Tibial artery (tissue), 4 donors: ENCODE data around the gene KRT79.

Experiments used
- DNase-seq, 2 donors: peaks; one replicate each; pipeline ENCODE4 v3.0.0-alpha.2; 2019
- H3K27ac ChIP-seq, 2 donors: fragments of 200-600 bp; sonication (generic) in 1 of 2; 1 replicate in 1 of 2; 2 replicates in 1 of 2; pipeline ENCODE4 v1.5.1; 2018 to 2019; ENCODE audit warnings: mild to moderate bottlenecking in 1 of 2
- H3K27me3 ChIP-seq, 2 donors: fragments of 200-600 bp; sonication (generic) in 1 of 2; one replicate each; pipeline versions ENCODE4 v1.5.1 to v1.6.0; 2016 to 2019
- H3K36me3 ChIP-seq, 3 donors: fragments of 200-600 bp; sonication (generic) in 2 of 3; one replicate each; pipeline ENCODE4 v1.5.1; 2016 to 2019; ENCODE audit warnings: mild to moderate bottlenecking in 2 of 3
- H3K4me1 ChIP-seq, 4 donors: fragments of 200-600 bp; sonication (generic) in 2 of 4; 1 replicate in 3 of 4; 2 replicates in 1 of 4; pipeline ENCODE4 v1.5.1; 2016 to 2019
- H3K4me3 ChIP-seq, 2 donors: fragments of 200-600 bp; sonication (generic) in 1 of 2; 1 replicate in 1 of 2; 2 replicates in 1 of 2; pipeline ENCODE4 v1.5.1; 2018 to 2019; ENCODE audit warnings: mild to moderate bottlenecking in 2 of 2
- H3K9me3 ChIP-seq, 3 donors: fragments of 200-600 bp; sonication (generic) in 1 of 3; one replicate each; pipeline ENCODE4 v1.5.1; 2016 to 2019
- CTCF ChIP-seq, 2 experiments: fragments of 200-600 bp in 1 of 2; fragments of 450-650 bp in 1 of 2; IDR thresholded peaks; one replicate each; pipeline ENCODE4 v1.5.1; 2017 to 2019; ENCODE audit warnings: antibody characterized with exemption in 2 of 2, mild to moderate bottlenecking in 1 of 2, moderate library complexity in 1 of 2
- intact Hi-C: fragments of 100-400 bp; cut with DNase I; formaldehyde crosslinking; loops from one replicate; pipeline ENCODE4 v1.15.0; 2023; ENCODE audit warnings: low total_unique reads

KRT79 gene

GRCh38 chr12:52828591-52829021 lies 5.5 kb downstream of the KRT79 start:
- no peaks in the 10 kb centered on the region for H3K36me3 ChIP-seq
- TF ChIP-seq CTCF (IDR thresholded peaks at IDR 0.05), result no peak
- no peak overlapping the region for H3K27ac ChIP-seq
- H3K4me3 ChIP-seq, result no peak overlapping the region
- no peaks in the 10 kb centered on the region for H3K4me1 ChIP-seq
- no peaks in the 10 kb centered on the region for H3K27me3 ChIP-seq
- DNase-seq, result no peak
- intact Hi-C loops, result no loop called here
- H3K9me3 ChIP-seq, result no peaks in the 10 kb centered on the region

GRCh38 chr12:52828156-52828555 lies 6.0 kb downstream of the KRT79 start:
- H3K27ac ChIP-seq, result no peak overlapping the region
- no peaks in the 10 kb centered on the region for H3K9me3 ChIP-seq
- H3K4me3 ChIP-seq, result no peak overlapping the region
- TF ChIP-seq CTCF (IDR thresholded peaks at IDR 0.05), result no peak
- H3K4me1 ChIP-seq, result no peaks in the 10 kb centered on the region
- no peaks in the 10 kb centered on the region for H3K27me3 ChIP-seq
- intact Hi-C loops, result no loop called here
- no peaks in the 10 kb centered on the region for H3K36me3 ChIP-seq
- no peak for DNase-seq

- Histone ChIP-seq H3K27me3 (no peaks in the 10 kb centered on the region), H3K4me1 (peaks cover 0 to 1% (median under 1%) of the 10 kb centered on the region in 4 donors), H3K27ac (no peak overlapping the region), H3K4me3 (no peak overlapping the region), H3K36me3 (no peaks in the 10 kb centered on the region), H3K9me3 (no peaks in the 10 kb centered on the region)
- DNase-seq, result no peak
- no peak for TF ChIP-seq CTCF (IDR thresholded peaks at IDR 0.05)
- intact Hi-C loops, result no loop called here
Observed at GRCh38 chr12:52827499-52828090, 6.5 kb downstream of the KRT79 start.

GRCh38 chr12:52826611-52827498 lies 7.3 kb downstream of the KRT79 start:
- no peak for TF ChIP-seq CTCF (IDR thresholded peaks at IDR 0.05)
- DNase-seq, result no peak
- Histone ChIP-seq H3K36me3 (no peaks in the 10 kb centered on the region), H3K27ac (no peak overlapping the region), H3K27me3 (no peaks in the 10 kb centered on the region), H3K4me1 (peaks cover 0 to 9% (median 4%) of the 10 kb centered on the region in 4 donors), H3K4me3 (no peak overlapping the region), H3K9me3 (no peaks in the 10 kb centered on the region)
- intact Hi-C loops, result no loop called here

- no peak for TF ChIP-seq CTCF (IDR thresholded peaks at IDR 0.05)
- no peaks in the 10 kb centered on the region for H3K9me3 ChIP-seq
- intact Hi-C loops, result no loop called here
- DNase-seq, result no peak
- H3K36me3 ChIP-seq, result no peaks in the 10 kb centered on the region
- peaks cover 0 to 10% (median 4%) of the 10 kb centered on the region in 4 donors for H3K4me1 ChIP-seq
- H3K27ac ChIP-seq, result no peak overlapping the region
- H3K4me3 ChIP-seq, result no peak overlapping the region
- H3K27me3 ChIP-seq, result no peaks in the 10 kb centered on the region
Observed at GRCh38 chr12:52825961-52826360, 8.2 kb downstream of the KRT79 start.
